Keratinocyte (primary cell): ENCODE results near the gene EDN2.

Source experiments
- CTCF ChIP-seq, 3 experiments: IDR thresholded peaks in 1 of 3; conservative IDR thresholded peaks in 1 of 3; optimal IDR thresholded peaks in 1 of 3; 2 replicates in 2 of 3; 3 replicates in 1 of 3; pipeline versions ENCODE3 to v1.5.1; 2011; ENCODE audit warnings: low read length in 3 of 3, mild to moderate bottlenecking in 3 of 3, moderate library complexity in 2 of 3, control low read depth in 1 of 3, inconsistent platforms in 1 of 3; ENCODE audit not compliant: insufficient read depth in 2 of 3; ENCODE audit errors: extremely low read depth in 1 of 3
- EZH2 ChIP-seq: IDR thresholded peaks from one replicate; pipeline ENCODE4 v1.6.1; 2012; ENCODE audit warnings: inconsistent platforms, mild to moderate bottlenecking, low read length, moderate library complexity

GRCh38 chr1:41467673-41468072 is 16.8 kb downstream of the EDN2 start:
- TF ChIP-seq CTCF (optimal IDR thresholded peaks at IDR 0.05 in 1 of 3, IDR thresholded peaks at IDR 0.05 in 1 of 3, conservative IDR thresholded peaks at IDR 0.05 in 1 of 3; ENCODE audit: extremely low read depth in 1 of 3, insufficient read depth in 2 of 3, low read length in 3 of 3) = no peak
- no peak for TF ChIP-seq EZH2
